H1 (cell line): ENCODE measurements around the gene CAPN10. TPM values are rescaled to one million over a fixed set of nuclear protein-coding genes. Genes with fewer than 3 reads are reported as not detected.

Experiments
- NRF1 ChIP-seq: IDR thresholded peaks from 2 replicates; pipeline ENCODE4 v1.6.1; 2011; ENCODE audit warnings: mild to moderate bottlenecking, low read depth, low read length, improper control_type of control experiment
- POU5F1 ChIP-seq: IDR thresholded peaks from 2 replicates; pipeline ENCODE4 v1.6.1; 2011; ENCODE audit warnings: low read depth, mild to moderate bottlenecking, low read length, moderate library complexity
- TAF7 ChIP-seq: optimal IDR thresholded peaks from 2 replicates; pipeline ENCODE3; 2011; ENCODE audit warnings: low read depth, mild to moderate bottlenecking, inconsistent platforms, low read length, moderate library complexity, borderline replicate concordance
- polyA plus RNA-seq, 7 experiments: library from polyadenylated mRNA; depleted of rRNA in 3 of 7; stranded (reverse) in 5 of 7; unstranded in 2 of 7; fragments of >200 nt in 5 of 7; fragments of 200-250 nt in 2 of 7; gene quantifications; 1 replicate in 5 of 7; 2 replicates in 1 of 7; 4 replicates in 1 of 7; pipeline versions ENCODE4 v1.2.1 to v1.2.3, GENCODE V29; 2011 to 2013; ENCODE audit warnings: missing spikeins in 2 of 7, mixed read lengths in 2 of 7
- total RNA-seq: library from RNA; stranded (reverse); fragmentation: NEBNext Ultra II Directional; extraction: Animal tissue kit (Norgen Biotek cat#: 25700); gene quantifications from 2 replicates; pipeline ENCODE4 v1.2.1, GENCODE V29; 2021
- TF ChIP-seq, protein P1 (sequence below): IDR thresholded peaks from 2 replicates; pipeline ENCODE4 v1.6.1; 2011; ENCODE audit warnings: low read length, improper control_type of control experiment

The CAPN10 gene
- total and polyA plus RNA-seq, 2 of the 8 experiments (the other 6 are each of a cell fraction or from before 2014, with no cell fraction given): 30.7 to 39.8 TPM

DNA sequence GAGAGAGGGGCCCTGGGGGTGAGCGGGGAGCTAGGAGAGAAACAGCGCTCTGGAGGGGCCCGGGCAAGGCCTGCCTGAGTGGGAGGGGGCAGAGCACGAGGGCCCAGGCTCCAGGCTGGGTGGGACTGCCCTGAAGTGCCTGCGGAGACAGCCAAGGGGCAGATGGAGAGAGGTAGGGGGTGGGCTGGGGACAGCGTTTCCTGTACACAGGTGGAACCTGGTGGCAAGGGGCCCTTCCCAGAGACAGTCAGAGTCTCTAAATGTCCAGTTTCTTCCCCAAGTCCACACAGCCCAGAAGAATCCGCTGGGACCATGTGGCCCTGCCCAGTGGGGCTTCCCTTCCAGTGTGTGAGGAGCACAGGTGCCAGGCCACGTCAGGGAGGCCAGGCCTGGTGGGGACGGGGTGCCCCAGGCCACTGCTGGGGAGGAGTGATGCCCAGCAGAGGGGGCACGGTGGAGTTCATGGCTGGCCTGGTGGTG, 37.0 kb downstream of the CAPN10 start (continued):
- TF ChIP-seq TAF7: no peak
- no peak for TF ChIP-seq POU5F1
- TF ChIP-seq, protein P1, sequence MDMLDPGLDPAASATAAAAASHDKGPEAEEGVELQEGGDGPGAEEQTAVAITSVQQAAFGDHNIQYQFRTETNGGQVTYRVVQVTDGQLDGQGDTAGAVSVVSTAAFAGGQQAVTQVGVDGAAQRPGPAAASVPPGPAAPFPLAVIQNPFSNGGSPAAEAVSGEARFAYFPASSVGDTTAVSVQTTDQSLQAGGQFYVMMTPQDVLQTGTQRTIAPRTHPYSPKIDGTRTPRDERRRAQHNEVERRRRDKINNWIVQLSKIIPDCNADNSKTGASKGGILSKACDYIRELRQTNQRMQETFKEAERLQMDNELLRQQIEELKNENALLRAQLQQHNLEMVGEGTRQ: no peak
- no peak for TF ChIP-seq NRF1
